Neural crest cell (in vitro differentiated cells): Measurements from ENCODE around the gene TWF2. TPM values are rescaled to one million over a fixed set of nuclear protein-coding genes. Genes with fewer than 3 reads are reported as not detected.

ENCODE experiments used
- DNase-seq: peaks from one replicate; pipeline ENCODE4 v3.0.0; 2021; ENCODE audit warnings: low read depth, mixed read lengths, low spot score
- H3K27ac Mint-ChIP-seq: one replicate; pipeline ENCODE4 v1.8.0; 2021; ENCODE audit warnings: mild to moderate bottlenecking, mixed read lengths; ENCODE audit not compliant: unreplicated experiment
- H3K27me3 Mint-ChIP-seq: 2 replicates; pipeline ENCODE4 v1.8.0; 2021; ENCODE audit warnings: low read depth, mild to moderate bottlenecking, mixed read lengths
- H3K36me3 Mint-ChIP-seq: 2 replicates; pipeline ENCODE4 v1.8.0; 2021; ENCODE audit warnings: low read depth, mild to moderate bottlenecking, mixed read lengths
- H3K4me1 Mint-ChIP-seq: 2 replicates; pipeline ENCODE4 v1.8.0; 2021; ENCODE audit warnings: mixed read lengths
- H3K4me3 Mint-ChIP-seq: one replicate; pipeline ENCODE4 v1.8.0; 2021; ENCODE audit warnings: mild to moderate bottlenecking, mixed read lengths
- H3K9me3 Mint-ChIP-seq: 2 replicates; pipeline ENCODE4 v1.8.0; 2021; ENCODE audit warnings: mixed read lengths
- CTCF ChIP-seq: fragments of 200-600 bp; sonication (generic); conservative IDR thresholded peaks from 2 replicates; pipeline ENCODE4 v1.5.0; 2021; ENCODE audit warnings: antibody characterized with exemption, mild to moderate bottlenecking
- total RNA-seq: library from RNA; stranded (reverse); gene quantifications from 2 replicates; pipeline ENCODE4 v1.2.1, GENCODE V29; 2021

Gene TWF2
- total RNA-seq, 1 donor from 2014 or later, result 31.7 TPM

GRCh38 chr3:52185837-52186236 is 53.1 kb downstream of the TWF2 start:
- peaks cover 9% of the 10 kb centered on the region for H3K4me1 Mint-ChIP-seq
- H3K4me3 Mint-ChIP-seq, result no peak overlapping the region
- no peak overlapping the region for H3K27ac Mint-ChIP-seq
- no peaks in the 10 kb centered on the region for H3K9me3 Mint-ChIP-seq
- TF ChIP-seq CTCF, result no peak
- no peaks in the 10 kb centered on the region for H3K27me3 Mint-ChIP-seq
- DNase-seq, result no peak
- no peaks in the 10 kb centered on the region for H3K36me3 Mint-ChIP-seq

GRCh38 chr3:52185311-52185710 is 53.6 kb downstream of the TWF2 start:
- Mint-ChIP-seq H3K27me3 (no peaks in the 10 kb centered on the region), H3K27ac (no peak overlapping the region)

GRCh38 chr3:52184690-52185089 is 54.3 kb downstream of the TWF2 start:
- DNase-seq, result no peak
- Mint-ChIP-seq H3K4me1 (peaks cover 10% of the 10 kb centered on the region), H3K27ac (no peak overlapping the region), H3K36me3 (no peaks in the 10 kb centered on the region), H3K9me3 (no peaks in the 10 kb centered on the region), H3K4me3 (no peak overlapping the region), H3K27me3 (no peaks in the 10 kb centered on the region)
- TF ChIP-seq CTCF, result no peak

More at GRCh38 chr3:52185311-52185710, 53.6 kb downstream of the TWF2 start:
- Mint-ChIP-seq H3K9me3 (no peaks in the 10 kb centered on the region), H3K4me1 (peaks cover 7% of the 10 kb centered on the region), H3K36me3 (no peaks in the 10 kb centered on the region), H3K4me3 (no peak overlapping the region)
- no peak for DNase-seq
- no peak for TF ChIP-seq CTCF

GRCh38 chr3:52183786-52184445 is 55.0 kb downstream of the TWF2 start:
- Mint-ChIP-seq H3K36me3 (no peaks in the 10 kb centered on the region), H3K9me3 (no peaks in the 10 kb centered on the region), H3K27me3 (no peaks in the 10 kb centered on the region), H3K27ac (no peak overlapping the region), H3K4me1 (peaks cover 10% of the 10 kb centered on the region), H3K4me3 (no peak overlapping the region)
- no peak for TF ChIP-seq CTCF
- DNase-seq, result no peak

GRCh38 chr3:52182691-52183090 is 56.3 kb downstream of the TWF2 start:
- no peak for DNase-seq
- Mint-ChIP-seq H3K36me3 (no peaks in the 10 kb centered on the region), H3K9me3 (no peaks in the 10 kb centered on the region), H3K4me3 (no peak overlapping the region), H3K27ac (no peak overlapping the region), H3K27me3 (no peaks in the 10 kb centered on the region), H3K4me1 (peaks cover 10% of the 10 kb centered on the region)
- TF ChIP-seq CTCF, result no peak
